IMR-90 (cell line): ENCODE data around the gene DNAJC11. TPM values are rescaled to one million over a fixed set of nuclear protein-coding genes. Genes with fewer than 3 reads are reported as not detected.
A peak's percentile ranks its signal among the peaks of the same experiment; 100 is the strongest.

Experiments used
- ATAC-seq: fragments of 200-7000 bp; cut with Tn5 transposase; 2 replicates; pipeline ENCODE4 v1.9.1; 2020; ENCODE audit warnings: low read depth, mild to moderate bottlenecking, moderate library complexity
- BruUV-seq: library from RNA; stranded (reverse); fragments of 400-500 nt; replicated peaks from 2 replicates; lab custom pipeline; 2021; lab: Mats Ljungman, UMichigan
- CTCF ChIA-PET: fragments of 300-600 bp; formaldehyde crosslinking; extraction: SDS; loops from one replicate; lab custom pipeline; 2021; ENCODE audit warnings: antibody characterized with exemption; lab: Yijun Ruan, JAX
- POLR2A ChIA-PET: fragments of 300-600 bp; sonication (Branson Sonifier 250); formaldehyde crosslinking; loops from one replicate; lab custom pipeline; 2022; ENCODE audit warnings: antibody characterized with exemption; ENCODE audit not compliant: unreplicated experiment; lab: Charles Lee
- DNase-seq: peaks from one replicate; pipeline ENCODE4 v3.0.0; 2013
- H2AFZ ChIP-seq: replicated peaks from 2 replicates; pipeline ENCODE3; 2013; ENCODE audit warnings: low read length, mild to moderate bottlenecking; ENCODE audit not compliant: poor library complexity
- H2AK5ac ChIP-seq: 2 replicates; pipeline ENCODE4 v1.6.1; 2013; ENCODE audit warnings: low read depth, low read length, inconsistent platforms
- H2AK9ac ChIP-seq: replicated peaks from 2 replicates; pipeline ENCODE3; 2013; ENCODE audit warnings: mild to moderate bottlenecking, low read depth, low read length, moderate library complexity; ENCODE audit not compliant: poor library complexity
- H2BK120ac ChIP-seq: 2 replicates; pipeline ENCODE4 v1.6.1; 2013; ENCODE audit warnings: low read depth, low read length, inconsistent platforms
- H2BK15ac ChIP-seq: 3 replicates; pipeline ENCODE4 v1.6.1; 2013; ENCODE audit warnings: low read depth, low read length, inconsistent platforms
- H2BK20ac ChIP-seq: 2 replicates; pipeline ENCODE4 v1.6.1; 2013; ENCODE audit warnings: low read depth, mild to moderate bottlenecking, inconsistent platforms, low read length, moderate library complexity
- H2BK5ac ChIP-seq: 2 replicates; pipeline ENCODE4 v1.6.1; 2013; ENCODE audit warnings: mild to moderate bottlenecking, low read depth, low read length, inconsistent platforms; ENCODE audit not compliant: poor library complexity, severe bottlenecking
- H3K14ac ChIP-seq: replicated peaks from 2 replicates; pipeline ENCODE4 v1.6.1; 2013; ENCODE audit warnings: low read depth, low read length, inconsistent platforms
- H3K18ac ChIP-seq: 2 replicates; pipeline ENCODE4 v1.6.1; 2013; ENCODE audit warnings: low read depth, low read length, control low read depth
- H3K23ac ChIP-seq: 2 replicates; pipeline ENCODE4 v1.6.1; 2013; ENCODE audit warnings: low read depth, low read length, inconsistent platforms
- H3K27ac ChIP-seq: 2 replicates; pipeline ENCODE4 v1.5.1; 2013; ENCODE audit warnings: mild to moderate bottlenecking, control low read depth, low read length; ENCODE audit not compliant: insufficient read depth
- H3K27me3 ChIP-seq: 2 replicates; pipeline ENCODE4 v1.6.1; 2013; ENCODE audit warnings: low read length; ENCODE audit not compliant: control insufficient read depth, insufficient read depth
- H3K36me3 ChIP-seq: 2 replicates; pipeline ENCODE4 v1.6.1; 2013; ENCODE audit warnings: low read length, mixed read lengths; ENCODE audit not compliant: control insufficient read depth, insufficient read depth
- H3K4ac ChIP-seq: 2 replicates; pipeline ENCODE4 v1.6.1; 2013; ENCODE audit warnings: low read depth, low read length, inconsistent platforms
- H3K4me1 ChIP-seq: 2 replicates; pipeline ENCODE4 v1.6.1; 2013; ENCODE audit warnings: low read length, mixed read lengths; ENCODE audit not compliant: control insufficient read depth, insufficient read depth
- H3K4me2 ChIP-seq: 2 replicates; pipeline ENCODE4 v1.6.1; 2013; ENCODE audit warnings: low read depth, mild to moderate bottlenecking, control low read depth, low read length, moderate library complexity
- H3K4me3 ChIP-seq: 2 replicates; pipeline ENCODE4 v1.5.1; 2013; ENCODE audit warnings: low read depth, mild to moderate bottlenecking, control low read depth, low read length, moderate library complexity; ENCODE audit not compliant: insufficient read depth
- H3K56ac ChIP-seq: 2 replicates; pipeline ENCODE4 v1.6.1; 2013; ENCODE audit warnings: low read length, inconsistent platforms; ENCODE audit not compliant: insufficient read depth; ENCODE audit errors: extremely low read depth
- H3K79me1 ChIP-seq, 2 experiments: 2 replicates each; pipeline ENCODE4 v1.6.1; 2013; ENCODE audit warnings: low read length in 2 of 2, inconsistent platforms in 1 of 2, low read depth in 1 of 2
- H3K9ac ChIP-seq: 2 replicates; pipeline ENCODE4 v1.6.1; 2013; ENCODE audit warnings: low read depth, low read length, control low read depth
- H3K9me1 ChIP-seq: 2 replicates; pipeline ENCODE4 v1.6.1; 2013; ENCODE audit warnings: low read length, inconsistent platforms; ENCODE audit not compliant: insufficient read depth
- H3K9me3 ChIP-seq: 2 replicates; pipeline ENCODE4 v1.6.1; 2013; ENCODE audit warnings: low read length; ENCODE audit not compliant: control insufficient read depth, insufficient read depth
- H4K20me1 ChIP-seq: 2 replicates; pipeline ENCODE4 v1.6.1; 2013; ENCODE audit warnings: low read length, inconsistent platforms; ENCODE audit not compliant: insufficient read depth
- H4K5ac ChIP-seq: 2 replicates; pipeline ENCODE4 v1.6.1; 2013; ENCODE audit warnings: mild to moderate bottlenecking, low read depth, low read length, control low read depth
- H4K8ac ChIP-seq, 2 experiments: 2 replicates each; pipeline ENCODE4 v1.6.1; 2013; ENCODE audit warnings: low read depth in 2 of 2, low read length in 2 of 2, control low read depth in 1 of 2, inconsistent platforms in 1 of 2
- H4K91ac ChIP-seq: 2 replicates; pipeline ENCODE4 v1.6.1; 2013; ENCODE audit warnings: low read depth, low read length, inconsistent platforms; ENCODE audit not compliant: insufficient read depth
- BHLHE40 ChIP-seq: fragments of 150-350 bp; IDR thresholded peaks from 2 replicates; pipeline ENCODE4 v1.6.1; 2016; ENCODE audit warnings: mild to moderate bottlenecking, low read depth, low read length
- MAFK ChIP-seq: IDR thresholded peaks from 2 replicates; pipeline ENCODE4 v1.6.1; 2012; ENCODE audit warnings: low read depth, low read length, improper control_type of control experiment
- NFE2L2 ChIP-seq: fragments of 150-350 bp; IDR thresholded peaks from 2 replicates; pipeline ENCODE4 v1.6.1; 2016; ENCODE audit warnings: low read depth, mild to moderate bottlenecking, low read length
- RCOR1 ChIP-seq: IDR thresholded peaks from 2 replicates; pipeline ENCODE4 v1.6.1; 2012; ENCODE audit warnings: mild to moderate bottlenecking, low read length, improper control_type of control experiment; ENCODE audit not compliant: insufficient replicate concordance
- WGBS, 2 experiments: methylation state at CpG; one replicate each; pipeline versions ENCODE4 v1.1.5 to v1.1.7; 2013; ENCODE audit warnings: missing lambda C conversion rate in 2 of 2; ENCODE audit not compliant: insufficient read length in 1 of 2; ENCODE audit errors: extremely low coverage in 2 of 2; 5-methylcytosine and 5-hydroxymethylcytosine counted together
- dilution Hi-C: fragments of 300-500 bp; cut with HindIII; formaldehyde crosslinking; loops from one replicate; pipeline ENCODE4 v1.14.3; 2018; ENCODE audit warnings: low sequenced_read_pairs; ENCODE audit not compliant: unreplicated experiment
- in situ Hi-C: fragments of 300-500 bp; cut with MboI; formaldehyde crosslinking; loops from 3 replicates; pipeline ENCODE4 v1.14.3; 2019; ENCODE audit warnings: low sequenced_read_pairs, inconsistent platforms, mixed read lengths
- intact Hi-C: fragments of 100-400 bp; cut with micrococcal nuclease; formaldehyde crosslinking; loops from 2 replicates; pipeline ENCODE4 v1.10.0; 2022
- polyA plus RNA-seq, 3 experiments: library from polyadenylated mRNA; depleted of rRNA; stranded (reverse); fragments of >200 nt; gene quantifications; 2 replicates each; pipeline ENCODE4 v1.2.3, GENCODE V29; 2012; ENCODE audit warnings: low replicate concordance in 1 of 3
- total RNA-seq: library from RNA; depleted of rRNA; stranded (reverse); fragments of >200 nt; gene quantifications from 2 replicates; pipeline ENCODE4 v1.2.3, GENCODE V29; 2012
- TF ChIP-seq, protein P1 (sequence below): conservative IDR thresholded peaks from 2 replicates; pipeline ENCODE4 v1.5.1; 2012; ENCODE audit warnings: mild to moderate bottlenecking, low read depth, low read length, improper control_type of control experiment

The DNAJC11 gene
- total and polyA plus RNA-seq, 2 of the 4 experiments (the other 2 are of a cell fraction) = 38.7 to 48.5 TPM

DNA sequence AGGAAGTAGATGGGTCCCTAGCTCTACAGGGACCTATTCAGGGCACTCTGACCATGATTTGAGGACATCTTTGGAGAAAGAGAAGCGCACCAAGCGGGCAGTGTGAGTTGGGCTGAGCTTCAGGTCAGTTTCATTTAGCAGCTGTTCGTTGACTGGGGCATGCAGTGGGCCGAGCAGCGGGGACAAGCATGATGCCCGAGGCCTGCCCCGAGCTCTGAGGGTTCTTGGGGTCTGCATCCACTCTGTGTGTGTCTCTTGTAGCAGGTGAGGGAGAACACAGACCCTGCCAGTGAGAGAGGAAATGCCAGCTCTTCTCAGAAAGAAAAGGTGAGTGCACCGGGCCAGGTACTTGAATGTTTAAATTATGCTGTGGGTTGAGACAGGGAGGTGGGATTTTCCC lies 71.6 kb downstream of the DNAJC11 start:
- no peak overlapping the region for H3K14ac ChIP-seq
- H3K4me3 ChIP-seq = no peak overlapping the region
- H3K9me1 ChIP-seq = peaks cover 4% of the 10 kb centered on the region; the same call in 1 of the 2 replicates
- peaks cover 27% of the 10 kb centered on the region for H4K20me1 ChIP-seq
- ATAC-seq (no peak), DNase-seq (no peak)
- POLR2A ChIA-PET = interaction anchor here (0.6 kb wide), 1 partner anchor 92 kb away, joined by 5 read pairs; no protein-coding TSS in a partner anchor
- no peak overlapping the region for H2AK5ac ChIP-seq
- no peak overlapping the region for H3K56ac ChIP-seq
- 94% methylated on average over 6 of the region's 8 CpGs; no CpG with 5 or more reads in 1 of the 2 experiments for WGBS, 2 experiments
- no peak overlapping the region for H4K91ac ChIP-seq
- H2BK20ac ChIP-seq = no peak overlapping the region
- intact Hi-C loops = no loop called here
- no peak overlapping the region for H2AFZ ChIP-seq
- no peak overlapping the region for H4K8ac ChIP-seq
- peaks cover 17 to 52% of the 10 kb centered on the region in 2 experiments for H3K79me1 ChIP-seq
- H3K36me3 ChIP-seq = peaks cover 56% of the 10 kb centered on the region
- TF ChIP-seq NFE2L2 (no peak), MAFK (no peak), BHLHE40 (no peak), RCOR1 (no peak)
- TF ChIP-seq, protein P1, sequence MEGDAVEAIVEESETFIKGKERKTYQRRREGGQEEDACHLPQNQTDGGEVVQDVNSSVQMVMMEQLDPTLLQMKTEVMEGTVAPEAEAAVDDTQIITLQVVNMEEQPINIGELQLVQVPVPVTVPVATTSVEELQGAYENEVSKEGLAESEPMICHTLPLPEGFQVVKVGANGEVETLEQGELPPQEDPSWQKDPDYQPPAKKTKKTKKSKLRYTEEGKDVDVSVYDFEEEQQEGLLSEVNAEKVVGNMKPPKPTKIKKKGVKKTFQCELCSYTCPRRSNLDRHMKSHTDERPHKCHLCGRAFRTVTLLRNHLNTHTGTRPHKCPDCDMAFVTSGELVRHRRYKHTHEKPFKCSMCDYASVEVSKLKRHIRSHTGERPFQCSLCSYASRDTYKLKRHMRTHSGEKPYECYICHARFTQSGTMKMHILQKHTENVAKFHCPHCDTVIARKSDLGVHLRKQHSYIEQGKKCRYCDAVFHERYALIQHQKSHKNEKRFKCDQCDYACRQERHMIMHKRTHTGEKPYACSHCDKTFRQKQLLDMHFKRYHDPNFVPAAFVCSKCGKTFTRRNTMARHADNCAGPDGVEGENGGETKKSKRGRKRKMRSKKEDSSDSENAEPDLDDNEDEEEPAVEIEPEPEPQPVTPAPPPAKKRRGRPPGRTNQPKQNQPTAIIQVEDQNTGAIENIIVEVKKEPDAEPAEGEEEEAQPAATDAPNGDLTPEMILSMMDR = no peak
- H3K4me1 ChIP-seq = peaks cover 3% of the 10 kb centered on the region; the same call in 1 of the 2 replicates
- no peak overlapping the region for H2BK120ac ChIP-seq
- H3K18ac ChIP-seq = no peak overlapping the region
- H2BK15ac ChIP-seq = no peak overlapping the region
- H3K4ac ChIP-seq = no peak overlapping the region
- H3K9ac ChIP-seq = no peak overlapping the region
- CTCF ChIA-PET = no interaction called here
- H3K4me2 ChIP-seq = no peak overlapping the region
- dilution Hi-C loops = no loop called here
- H4K5ac ChIP-seq = no peak overlapping the region
- no peak overlapping the region for H3K23ac ChIP-seq
- H2BK5ac ChIP-seq = no peak overlapping the region
- H2AK9ac ChIP-seq = peak overlapping the region; percentile 44
- H3K27me3 ChIP-seq = no peaks in the 10 kb centered on the region
- no TSS peak for BruUV-seq
- H3K27ac ChIP-seq = no peak overlapping the region
- in situ Hi-C loops = no loop called here
- H3K9me3 ChIP-seq = no peaks in the 10 kb centered on the region
